ENCODE measurements around the gene PPFIBP1.

The PPFIBP1 gene

DNA sequence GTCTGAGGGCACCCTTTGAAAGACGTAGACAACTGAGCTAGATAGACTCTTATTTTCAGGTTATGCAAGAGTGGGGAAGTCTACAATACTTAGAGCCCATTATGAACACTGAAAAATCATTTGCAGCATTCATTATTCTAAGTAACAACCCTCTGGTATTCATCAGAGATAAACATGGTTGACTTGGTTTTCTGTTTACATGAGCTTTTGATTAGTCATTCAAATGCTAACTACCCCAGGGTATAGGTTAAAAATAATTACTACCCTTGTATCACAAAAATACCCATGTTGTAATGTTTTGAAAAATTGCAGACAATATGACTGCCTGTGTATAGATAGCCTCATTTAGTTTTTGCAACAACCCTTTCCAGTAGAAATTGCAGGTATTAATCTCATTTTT lies 78.5 kb downstream of the PPFIBP1 start:
- TF ChIP-seq, protein P1, sequence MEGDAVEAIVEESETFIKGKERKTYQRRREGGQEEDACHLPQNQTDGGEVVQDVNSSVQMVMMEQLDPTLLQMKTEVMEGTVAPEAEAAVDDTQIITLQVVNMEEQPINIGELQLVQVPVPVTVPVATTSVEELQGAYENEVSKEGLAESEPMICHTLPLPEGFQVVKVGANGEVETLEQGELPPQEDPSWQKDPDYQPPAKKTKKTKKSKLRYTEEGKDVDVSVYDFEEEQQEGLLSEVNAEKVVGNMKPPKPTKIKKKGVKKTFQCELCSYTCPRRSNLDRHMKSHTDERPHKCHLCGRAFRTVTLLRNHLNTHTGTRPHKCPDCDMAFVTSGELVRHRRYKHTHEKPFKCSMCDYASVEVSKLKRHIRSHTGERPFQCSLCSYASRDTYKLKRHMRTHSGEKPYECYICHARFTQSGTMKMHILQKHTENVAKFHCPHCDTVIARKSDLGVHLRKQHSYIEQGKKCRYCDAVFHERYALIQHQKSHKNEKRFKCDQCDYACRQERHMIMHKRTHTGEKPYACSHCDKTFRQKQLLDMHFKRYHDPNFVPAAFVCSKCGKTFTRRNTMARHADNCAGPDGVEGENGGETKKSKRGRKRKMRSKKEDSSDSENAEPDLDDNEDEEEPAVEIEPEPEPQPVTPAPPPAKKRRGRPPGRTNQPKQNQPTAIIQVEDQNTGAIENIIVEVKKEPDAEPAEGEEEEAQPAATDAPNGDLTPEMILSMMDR (IDR thresholded peaks at IDR 0.05; ENCODE audit: low read depth, low read length, missing control alignments): no peak
- no peak for DNase-seq (ENCODE audit: extremely low read depth, low read depth)
- H3K4me3 ChIP-seq (replicated peaks; ENCODE audit: low read depth, low read length): no peak overlapping the region

DNA sequence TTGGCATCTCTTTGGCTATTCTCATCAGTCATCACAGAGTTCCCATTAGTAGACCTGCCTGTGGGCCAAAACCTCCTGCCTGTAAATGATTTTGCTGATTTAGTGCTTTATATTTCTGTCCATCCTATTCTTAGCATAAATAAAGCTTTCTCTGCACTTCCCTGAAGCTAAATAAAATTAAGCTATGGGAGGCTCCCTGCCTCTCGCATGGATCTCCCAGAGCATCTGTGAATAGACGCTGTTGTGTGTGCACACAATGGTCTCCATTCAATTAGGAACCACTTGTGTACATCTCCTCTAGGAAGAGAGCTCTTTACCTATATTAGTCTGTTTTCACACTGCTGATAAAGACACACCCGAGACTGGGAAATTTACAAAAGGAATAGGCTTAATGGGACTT lies 80.4 kb downstream of the PPFIBP1 start:
- no peak overlapping the region for H3K4me3 ChIP-seq (replicated peaks; ENCODE audit: low read depth, low read length)
- TF ChIP-seq, protein P1 (IDR thresholded peaks at IDR 0.05; ENCODE audit: low read depth, low read length, missing control alignments): no peak
- DNase-seq (ENCODE audit: extremely low read depth, low read depth): no peak

DNA sequence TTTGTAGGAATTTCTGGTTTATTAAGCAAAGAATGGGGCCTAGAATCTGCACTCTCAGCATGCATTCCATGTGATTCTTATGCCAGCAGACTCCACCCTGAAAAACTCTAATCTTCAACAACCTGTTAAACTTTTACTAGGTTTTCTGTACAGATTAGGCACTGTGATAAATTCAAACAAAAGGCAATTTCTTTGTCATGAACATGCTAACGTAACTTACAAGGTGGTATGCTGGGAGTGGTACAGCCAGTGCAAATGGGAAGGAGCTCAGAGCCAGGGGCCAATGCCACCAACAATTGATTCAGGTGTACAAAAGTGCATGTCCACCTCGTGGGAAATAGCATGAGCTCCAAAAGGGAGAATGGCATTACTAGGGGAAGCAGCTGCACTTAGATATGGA lies 83.0 kb downstream of the PPFIBP1 start:
- no peak overlapping the region for H3K4me3 ChIP-seq (replicated peaks; ENCODE audit: low read depth, low read length)
- DNase-seq (ENCODE audit: extremely low read depth, low read depth): no peak
- TF ChIP-seq, protein P1 (IDR thresholded peaks at IDR 0.05; ENCODE audit: low read depth, low read length, missing control alignments): no peak

DNA sequence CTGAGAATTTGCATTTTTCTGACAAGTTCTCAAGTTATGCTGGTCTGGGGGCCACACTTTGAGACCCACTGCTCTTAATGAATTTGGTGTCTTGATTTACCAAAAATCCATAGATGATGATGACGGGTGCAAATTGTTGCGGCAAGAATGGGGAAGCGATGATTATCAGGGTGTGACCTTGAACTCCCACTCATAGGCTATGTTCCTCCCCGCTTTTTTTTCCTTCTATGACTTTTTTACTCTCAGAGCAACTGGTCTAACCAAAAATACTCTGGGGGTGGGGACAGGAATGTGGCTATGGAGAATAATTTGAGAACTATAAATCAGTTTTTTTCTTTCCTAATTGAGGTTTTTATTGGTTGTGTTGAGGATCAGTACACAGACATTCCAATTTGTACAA lies 83.6 kb downstream of the PPFIBP1 start:
- H3K4me3 ChIP-seq (replicated peaks; ENCODE audit: low read depth, low read length): no peak overlapping the region
- no peak for DNase-seq (ENCODE audit: extremely low read depth, low read depth)
- TF ChIP-seq, protein P1 (IDR thresholded peaks at IDR 0.05; ENCODE audit: low read depth, low read length, missing control alignments): no peak

DNA sequence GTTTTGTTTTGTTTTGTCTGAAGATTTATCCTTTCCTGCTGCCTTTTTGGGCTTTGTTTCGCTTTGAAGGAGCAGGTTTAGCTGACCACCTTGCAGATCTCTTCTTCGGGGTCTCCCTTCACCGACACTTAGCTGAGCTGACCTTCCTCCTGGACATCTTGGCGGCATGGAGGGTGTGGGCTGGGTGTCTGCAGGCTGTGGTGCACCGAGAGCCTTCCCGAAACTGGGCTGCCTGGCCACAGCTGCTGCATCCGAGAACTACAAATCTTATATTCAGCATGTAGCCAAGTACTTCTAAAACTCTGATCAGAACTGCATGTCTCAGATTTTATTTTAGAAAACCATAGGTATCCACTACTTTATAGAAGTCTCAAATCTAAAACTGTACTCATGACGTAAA lies 84.9 kb downstream of the PPFIBP1 start:
- no peak for DNase-seq (ENCODE audit: extremely low read depth, low read depth)
- TF ChIP-seq, protein P1 (IDR thresholded peaks at IDR 0.05; ENCODE audit: low read depth, low read length, missing control alignments): no peak
- H3K4me3 ChIP-seq (replicated peaks; ENCODE audit: low read depth, low read length): no peak overlapping the region

DNA sequence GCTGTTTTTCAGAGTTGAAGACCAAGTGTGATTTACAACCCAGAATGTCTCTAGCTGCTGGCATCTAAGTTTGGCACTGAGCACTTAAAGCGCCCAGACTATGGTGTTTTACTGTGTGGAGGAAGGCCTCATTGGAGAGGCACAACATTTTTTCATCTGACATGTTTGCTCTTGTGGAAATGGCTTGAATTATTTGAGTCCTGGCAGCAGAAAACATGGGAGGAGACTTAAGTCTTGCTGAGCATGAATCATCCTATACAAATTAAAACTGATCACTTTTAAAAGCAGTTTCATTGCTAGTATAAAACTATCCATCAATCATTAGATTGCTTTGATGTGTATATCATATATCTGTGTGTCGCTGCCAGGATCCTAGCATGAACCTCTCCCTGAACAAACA lies 86.4 kb downstream of the PPFIBP1 start:
- TF ChIP-seq, protein P1 (IDR thresholded peaks at IDR 0.05; ENCODE audit: low read depth, low read length, missing control alignments): no peak
- H3K4me3 ChIP-seq (replicated peaks; ENCODE audit: low read depth, low read length): no peak overlapping the region
- DNase-seq (ENCODE audit: extremely low read depth, low read depth): no peak

DNA sequence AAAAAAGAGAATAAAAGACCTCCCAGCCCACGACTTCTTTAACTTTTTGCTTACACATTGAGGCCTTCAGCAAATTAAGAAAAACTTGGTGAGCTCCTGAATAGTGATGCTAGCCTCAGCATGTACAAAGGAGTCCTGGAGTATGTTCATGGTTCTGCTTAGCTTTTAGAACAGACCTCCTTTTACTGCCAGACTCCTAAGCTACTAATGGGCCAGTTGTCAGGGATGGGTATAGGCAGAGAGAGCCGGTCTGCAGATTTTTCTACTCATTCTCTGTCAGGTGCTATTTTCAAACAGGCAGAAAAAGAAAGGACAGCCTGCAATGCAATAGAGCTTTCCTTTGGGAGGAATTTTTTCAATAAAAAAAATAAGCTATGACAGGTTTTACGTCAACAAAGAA lies 90.4 kb downstream of the PPFIBP1 start:
- H3K4me3 ChIP-seq (replicated peaks; ENCODE audit: low read depth, low read length): no peak overlapping the region
- TF ChIP-seq, protein P1 (IDR thresholded peaks at IDR 0.05; ENCODE audit: low read depth, low read length, missing control alignments): no peak
- no peak for DNase-seq (ENCODE audit: extremely low read depth, low read depth)

Data from HFF-Myc (cell line).